HepG2 (cell line): ENCODE results near the gene CASKIN1. TPM values are rescaled to one million over a fixed set of nuclear protein-coding genes. Genes with fewer than 3 reads are reported as not detected.

ENCODE experiments used
- CREB3 ChIP-seq: sonication (generic); formaldehyde crosslinking; IDR thresholded peaks from 2 replicates; pipeline ENCODE4 v1.5.0; 2020; ENCODE audit warnings: missing genetic modification reagents
- FIP1L1 ChIP-seq: fragments of 200-400 bp; formaldehyde crosslinking; IDR thresholded peaks from 2 replicates; pipeline ENCODE4 v1.6.1; 2018; ENCODE audit warnings: low read depth, mild to moderate bottlenecking, low read length, moderate library complexity, borderline replicate concordance; ENCODE audit not compliant: insufficient read depth
- HMGXB3 ChIP-seq: sonication (generic); formaldehyde crosslinking; IDR thresholded peaks from 2 replicates; pipeline ENCODE4 v1.4.0; 2020; ENCODE audit warnings: missing genetic modification reagents, borderline replicate concordance
- IRF2 ChIP-seq: IDR thresholded peaks from 2 replicates; pipeline ENCODE4 v1.6.1; 2018; ENCODE audit warnings: missing genetic modification reagents, missing compliant biosample characterization
- MATR3 ChIP-seq: sonication (generic); formaldehyde crosslinking; IDR thresholded peaks from 2 replicates; pipeline ENCODE4 v1.4.0; 2020; ENCODE audit warnings: missing genetic modification reagents
- MAZ ChIP-seq, 2 experiments: sonication (generic) in 1 of 2; formaldehyde crosslinking in 1 of 2; IDR thresholded peaks; 2 replicates each; pipeline versions ENCODE4 v1.5.0 to v1.6.1; 2012 to 2020; ENCODE audit warnings: low read depth in 2 of 2, mild to moderate bottlenecking in 2 of 2, borderline replicate concordance in 1 of 2, improper control_type of control experiment in 1 of 2, low read length in 1 of 2, missing genetic modification reagents in 1 of 2, moderate library complexity in 1 of 2
- NFIB ChIP-seq: sonication (generic); formaldehyde crosslinking; IDR thresholded peaks from 2 replicates; pipeline ENCODE4 v1.9.0; 2021; ENCODE audit warnings: missing genetic modification reagents, mild to moderate bottlenecking, borderline replicate concordance
- NR2F1 ChIP-seq, 2 experiments: fragments of 450-650 bp in 1 of 2; formaldehyde crosslinking in 1 of 2; IDR thresholded peaks; 2 replicates each; pipeline versions ENCODE4 v1.5.0 to v1.6.1; 2016 to 2020; ENCODE audit warnings: mild to moderate bottlenecking in 1 of 2, missing compliant biosample characterization in 1 of 2, missing genetic modification reagents in 1 of 2, moderate library complexity in 1 of 2
- PBX2 ChIP-seq: IDR thresholded peaks from 2 replicates; pipeline ENCODE4 v1.6.1; 2016; ENCODE audit warnings: control low read depth
- SAFB2 ChIP-seq: sonication (generic); formaldehyde crosslinking; IDR thresholded peaks from 2 replicates; pipeline ENCODE4 v1.5.1; 2020; ENCODE audit warnings: missing genetic modification reagents, low read depth, mild to moderate bottlenecking, borderline replicate concordance
- SETDB1 ChIP-seq: sonication (generic); formaldehyde crosslinking; IDR thresholded peaks from 2 replicates; pipeline ENCODE4 v1.5.1; 2020; ENCODE audit warnings: missing genetic modification reagents, mild to moderate bottlenecking, borderline replicate concordance
- TOE1 ChIP-seq: sonication (generic); formaldehyde crosslinking; IDR thresholded peaks from 2 replicates; pipeline ENCODE4 v1.4.0; 2020; ENCODE audit warnings: mild to moderate bottlenecking, missing genetic modification reagents
- ZBTB38 ChIP-seq: sonication (generic); formaldehyde crosslinking; IDR thresholded peaks from 2 replicates; pipeline ENCODE4 v1.5.1; 2020; ENCODE audit warnings: mild to moderate bottlenecking, missing genetic modification reagents
- ZNF569 ChIP-seq: sonication (generic); formaldehyde crosslinking; IDR thresholded peaks from 2 replicates; pipeline ENCODE4 v1.5.0; 2020; ENCODE audit warnings: mild to moderate bottlenecking, missing genetic modification reagents, moderate library complexity, borderline replicate concordance
- ZNF615 ChIP-seq: sonication (generic); formaldehyde crosslinking; IDR thresholded peaks from 2 replicates; pipeline ENCODE4 v1.5.0; 2020; ENCODE audit warnings: mild to moderate bottlenecking, missing genetic modification reagents, borderline replicate concordance
- ZSCAN25 ChIP-seq: sonication (generic); formaldehyde crosslinking; IDR thresholded peaks from 2 replicates; pipeline ENCODE4 v1.8.0; 2022; ENCODE audit warnings: mild to moderate bottlenecking, missing genetic modification reagents
- polyA plus RNA-seq, 8 experiments: library from polyadenylated mRNA; depleted of rRNA in 3 of 8; stranded (reverse) in 7 of 8; unstranded in 1 of 8; fragments of >200 nt; fragmentation: Illumina TruSeq in 4 of 8; extraction: Trizol in 4 of 8; gene quantifications; 2 replicates each; pipeline versions ENCODE4 v1.2.1 to v1.2.3, GENCODE V29; 2011 to 2016; ENCODE audit warnings: low read depth in 4 of 8, missing spikeins in 1 of 8, mixed read lengths in 1 of 8; ENCODE audit not compliant: insufficient read depth in 1 of 8
- total RNA-seq, 5 experiments: library from RNA; depleted of rRNA; stranded (reverse); fragments of >200 nt; fragmentation: Illumina TruSeq; extraction: Trizol; gene quantifications; 2 replicates each; pipeline ENCODE4 v1.2.3, GENCODE V29; 2016; ENCODE audit warnings: low read depth in 1 of 5
- TF ChIP-seq, protein P1 (sequence below): sonication (generic); formaldehyde crosslinking; IDR thresholded peaks from 2 replicates; pipeline ENCODE4 v1.5.0; 2020; ENCODE audit warnings: mild to moderate bottlenecking, missing genetic modification reagents
- TF ChIP-seq, protein P2 (sequence below): sonication (generic); formaldehyde crosslinking; IDR thresholded peaks from 2 replicates; pipeline ENCODE4 v1.4.0; 2020; ENCODE audit warnings: mild to moderate bottlenecking, missing genetic modification reagents

Gene CASKIN1
- total and polyA plus RNA-seq, 2 of the 13 experiments (the other 11 are each of a cell fraction or from before 2014, with no cell fraction given), result 1.2 to 2.2 TPM

DNA sequence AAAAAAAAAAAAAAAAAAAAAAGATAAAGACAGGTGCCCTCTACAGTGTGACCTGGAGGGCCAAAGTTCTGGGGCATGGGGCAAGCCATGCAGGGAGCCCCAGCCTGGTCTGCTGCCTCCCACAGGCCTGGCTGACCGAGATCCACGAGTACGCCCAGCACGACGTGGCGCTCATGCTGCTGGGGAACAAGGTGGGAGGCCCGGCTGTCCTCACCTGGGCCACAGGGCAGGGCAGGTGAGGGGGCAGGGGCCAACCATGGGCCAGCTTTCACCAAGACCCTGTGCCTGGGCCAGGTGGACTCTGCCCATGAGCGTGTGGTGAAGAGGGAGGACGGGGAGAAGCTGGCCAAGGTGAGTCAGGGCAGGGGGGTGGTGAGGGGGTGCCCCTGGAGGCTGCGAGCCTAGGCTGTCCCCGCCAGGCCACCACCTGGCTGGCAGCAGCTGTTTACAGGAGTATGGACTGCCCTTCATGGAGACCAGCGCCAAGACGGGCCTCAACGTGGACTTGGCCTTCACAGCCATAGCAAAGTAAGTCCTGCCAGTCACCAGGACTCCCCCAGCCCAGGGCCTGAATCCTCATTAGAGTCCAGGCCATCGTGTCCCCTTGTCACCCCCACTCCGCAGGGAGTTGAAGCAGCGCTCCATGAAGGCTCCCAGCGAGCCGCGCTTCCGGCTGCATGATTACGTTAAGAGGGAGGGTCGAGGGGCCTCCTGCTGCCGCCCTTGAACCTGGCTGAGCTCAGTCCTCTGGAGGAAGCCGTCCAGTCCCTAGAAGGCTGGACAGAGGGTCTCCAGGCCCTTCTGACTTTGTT, 43.5 kb downstream of the CASKIN1 start (continued):
- TF ChIP-seq CREB3 (CRISPR knock-in tag) (0 out of 2 replicates have a peak, but pooled peaks have one; percentile 55), PBX2 (CRISPR knock-in tag) (no peak), MATR3 (CRISPR knock-in tag) (no peak), TOE1 (CRISPR knock-in tag) (no peak), MAZ (IDR thresholded peaks at IDR 0.05; ENCODE audit: borderline replicate concordance, low read depth, low read length) (no peak), MAZ (CRISPR knock-in tag; IDR thresholded peaks at IDR 0.05; ENCODE audit: low read depth) (no peak), ZNF569 (0 out of 2 replicates have a peak, but pooled peaks have one; percentile 16), HMGXB3 (CRISPR knock-in tag) (no peak), NR2F1 (CRISPR knock-in tag; IDR thresholded peaks at IDR 0.05) (0 out of 4 replicates have a peak, but pooled peaks of 1 of the 2 experiments have one; percentile 9), FIP1L1 (0 out of 2 replicates have a peak, but pooled peaks have one; percentile 68), NFIB (no peak), ZNF615 (no peak), ZBTB38 (CRISPR knock-in tag) (peak; percentile 45), SETDB1 (CRISPR knock-in tag) (no peak), SAFB2 (CRISPR knock-in tag) (no peak), IRF2 (CRISPR knock-in tag) (no peak), ZSCAN25 (CRISPR knock-in tag) (0 out of 2 replicates have a peak, but pooled peaks have one; percentile 64)
- TF ChIP-seq, protein P1, sequence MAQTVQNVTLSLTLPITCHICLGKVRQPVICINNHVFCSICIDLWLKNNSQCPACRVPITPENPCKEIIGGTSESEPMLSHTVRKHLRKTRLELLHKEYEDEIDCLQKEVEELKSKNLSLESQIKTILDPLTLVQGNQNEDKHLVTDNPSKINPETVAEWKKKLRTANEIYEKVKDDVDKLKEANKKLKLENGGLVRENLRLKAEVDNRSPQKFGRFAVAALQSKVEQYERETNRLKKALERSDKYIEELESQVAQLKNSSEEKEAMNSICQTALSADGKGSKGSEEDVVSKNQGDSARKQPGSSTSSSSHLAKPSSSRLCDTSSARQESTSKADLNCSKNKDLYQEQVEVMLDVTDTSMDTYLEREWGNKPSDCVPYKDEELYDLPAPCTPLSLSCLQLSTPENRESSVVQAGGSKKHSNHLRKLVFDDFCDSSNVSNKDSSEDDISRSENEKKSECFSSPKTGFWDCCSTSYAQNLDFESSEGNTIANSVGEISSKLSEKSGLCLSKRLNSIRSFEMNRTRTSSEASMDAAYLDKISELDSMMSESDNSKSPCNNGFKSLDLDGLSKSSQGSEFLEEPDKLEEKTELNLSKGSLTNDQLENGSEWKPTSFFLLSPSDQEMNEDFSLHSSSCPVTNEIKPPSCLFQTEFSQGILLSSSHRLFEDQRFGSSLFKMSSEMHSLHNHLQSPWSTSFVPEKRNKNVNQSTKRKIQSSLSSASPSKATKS (CRISPR knock-in tag), result no peak
- TF ChIP-seq, protein P2, sequence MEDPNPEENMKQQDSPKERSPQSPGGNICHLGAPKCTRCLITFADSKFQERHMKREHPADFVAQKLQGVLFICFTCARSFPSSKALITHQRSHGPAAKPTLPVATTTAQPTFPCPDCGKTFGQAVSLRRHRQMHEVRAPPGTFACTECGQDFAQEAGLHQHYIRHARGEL (CRISPR knock-in tag), result no peak; the same call in 1 of the 2 replicates
